RKO (cell line): ENCODE measurements around the gene AP2B1.

Source experiments
- DNase-seq: peaks from one replicate; pipeline ENCODE4 v3.0.0-alpha.2; 2016; ENCODE audit warnings: low spot score

Gene AP2B1

DNA sequence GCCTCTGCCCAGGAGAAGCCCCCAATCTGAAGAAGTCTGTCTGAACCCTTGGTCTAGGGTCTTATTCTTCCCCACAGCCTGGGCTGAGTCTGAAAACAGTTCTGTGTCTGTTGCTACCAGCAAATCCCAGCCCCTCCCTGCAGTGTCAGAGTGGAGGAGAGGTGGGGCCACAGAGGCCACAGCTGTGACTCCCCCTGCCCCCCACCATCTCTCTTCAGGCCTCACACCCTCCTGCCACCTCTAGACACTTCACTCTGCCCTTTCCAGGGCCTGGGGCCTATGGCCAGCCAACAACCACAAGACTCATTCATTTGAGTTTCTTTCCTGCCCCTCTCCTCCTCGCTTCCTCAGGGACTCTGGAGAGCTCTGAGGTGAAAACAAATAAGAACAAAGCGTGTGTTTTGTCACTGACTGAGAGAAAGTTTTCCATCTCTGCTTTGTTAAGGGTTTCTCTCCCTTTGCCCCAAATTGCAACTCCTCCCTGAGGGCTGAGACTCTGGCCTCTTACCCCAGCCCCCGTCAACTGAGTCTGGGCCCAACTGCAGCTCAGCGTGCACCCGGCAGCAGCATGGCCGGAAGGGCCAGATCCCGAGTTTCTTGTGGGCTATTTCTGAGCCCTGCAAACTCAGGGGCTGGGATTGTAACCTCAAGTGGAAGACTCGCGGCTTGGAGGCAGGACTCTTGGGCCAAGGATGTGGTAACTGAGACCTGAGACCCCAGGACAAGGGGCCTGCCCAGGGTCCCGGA lies 186.7 kb downstream of the AP2B1 start:
- DNase-seq, result no peak

DNA sequence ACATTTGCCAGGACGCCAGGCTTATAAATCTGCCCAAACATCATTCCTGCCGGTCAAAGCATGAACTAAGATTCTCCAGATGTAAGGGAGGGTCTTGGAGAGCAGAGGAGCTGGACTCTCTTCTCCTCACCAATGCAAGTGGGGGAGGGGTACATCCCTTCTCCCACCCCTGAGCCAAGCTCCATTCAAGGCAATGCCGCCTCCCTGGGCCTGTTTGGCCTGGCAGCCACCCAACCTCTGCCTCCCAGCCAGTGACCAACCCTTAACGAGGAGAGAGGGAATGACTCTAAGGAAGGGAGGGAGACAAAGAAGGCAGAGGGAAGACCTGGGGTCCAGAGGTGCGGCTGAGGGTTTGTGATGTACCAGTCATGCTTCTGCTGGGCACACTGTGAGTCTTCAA lies 187.4 kb downstream of the AP2B1 start:
- DNase-seq, result no peak

DNA sequence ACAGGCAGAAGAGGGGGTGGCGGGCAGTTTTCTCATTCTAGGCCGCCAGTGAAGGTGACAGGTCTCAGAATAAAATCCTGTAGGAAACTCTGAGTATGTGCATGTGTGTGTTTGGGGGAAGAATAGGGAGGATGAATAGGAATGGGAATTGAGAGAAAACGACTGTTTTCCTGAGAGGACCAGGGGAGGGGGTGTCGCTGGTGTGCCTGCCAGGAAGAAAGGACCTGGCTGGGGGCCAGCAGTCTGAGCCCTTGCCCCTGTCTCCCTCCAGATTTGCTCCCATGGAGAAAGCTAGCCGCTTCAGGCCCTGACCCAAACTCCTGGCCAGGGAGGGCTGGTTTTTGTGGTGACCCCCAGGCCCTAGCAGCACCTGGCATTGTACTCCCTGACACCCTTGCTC lies 187.9 kb downstream of the AP2B1 start:
- DNase-seq, result no peak

DNA sequence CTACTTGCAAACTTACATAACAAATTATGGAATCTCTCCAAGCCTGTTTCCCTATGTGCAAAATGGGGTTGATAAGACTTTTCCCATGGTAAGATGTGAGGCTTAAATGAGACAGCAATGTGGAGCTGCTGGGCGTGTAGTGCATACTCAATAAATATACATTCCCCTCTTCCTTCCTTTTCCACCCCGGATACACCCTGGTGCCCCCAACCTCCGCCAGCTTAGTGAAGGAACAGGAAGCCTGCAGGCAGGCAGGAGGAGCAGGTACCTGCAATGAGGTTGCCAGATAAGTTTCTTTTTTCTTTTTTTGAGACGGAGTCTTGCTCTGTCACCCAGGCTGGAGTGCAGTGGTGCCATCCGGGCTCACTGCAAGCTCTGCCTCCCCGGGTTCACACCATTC lies 188.5 kb downstream of the AP2B1 start:
- DNase-seq, result no peak
